Retinal pigment epithelial cell (primary cell): ENCODE data around the gene PLCB1.

Experiments used
- DNase-seq: peaks from one replicate; pipeline ENCODE4 v3.0.0-alpha.2; 2010; ENCODE audit warnings: low read depth
- H3K4me3 ChIP-seq: 2 replicates; pipeline ENCODE4 v1.5.1; 2011; ENCODE audit warnings: mild to moderate bottlenecking, low read length, control low read depth, moderate library complexity
- CTCF ChIP-seq: conservative IDR thresholded peaks from 2 replicates; pipeline ENCODE4 v1.5.1; 2011; ENCODE audit warnings: low read depth, low read length, control low read depth, inconsistent platforms

The PLCB1 gene

GRCh38 chr20:8726460-8726859 is 594.4 kb downstream of the PLCB1 start:
- TF ChIP-seq CTCF, result no peak
- no peak for DNase-seq

DNA sequence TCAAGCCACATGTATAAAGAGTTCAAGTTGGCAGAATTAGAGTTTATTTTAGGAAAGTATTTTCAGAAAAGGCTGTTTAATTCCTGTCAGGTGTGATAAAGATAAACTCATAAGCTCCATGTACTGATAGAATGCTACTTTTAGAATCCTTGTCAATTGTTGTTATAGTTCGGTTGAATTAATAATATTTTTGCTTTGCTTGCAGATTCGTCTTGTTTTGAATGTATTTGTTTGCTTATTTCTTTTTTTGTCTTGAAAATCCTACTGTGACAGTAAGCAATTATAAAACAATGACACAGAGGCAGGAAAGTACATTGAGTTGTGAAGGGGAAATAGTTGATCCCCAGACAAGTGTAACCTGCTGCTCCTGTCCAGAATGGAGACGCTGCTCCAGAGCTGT is 602.9 kb downstream of the PLCB1 start:
- no peak overlapping the region for H3K4me3 ChIP-seq
- DNase-seq, result no peak
- no peak for TF ChIP-seq CTCF

More at GRCh38 chr20:8726460-8726859, 594.4 kb downstream of the PLCB1 start:
- no peak overlapping the region for H3K4me3 ChIP-seq

DNA sequence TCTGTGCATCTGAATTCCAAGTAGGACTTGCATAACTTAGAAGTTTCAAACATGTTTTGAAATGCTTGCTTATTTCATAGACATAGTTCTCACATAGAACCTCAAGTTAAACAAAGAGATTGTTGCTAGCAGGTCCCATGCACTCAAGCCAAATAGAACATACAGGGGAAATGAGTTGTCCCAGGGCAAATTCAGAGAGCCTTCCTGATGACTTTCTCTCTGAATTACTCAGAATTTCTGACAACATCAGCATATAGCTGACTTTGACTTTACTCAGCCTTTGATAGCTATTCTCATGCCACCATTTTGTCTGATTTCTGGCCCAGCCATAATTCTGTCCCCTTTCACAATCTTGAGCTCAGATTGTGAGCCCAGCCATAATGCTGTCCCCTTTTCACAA is 603.6 kb downstream of the PLCB1 start:
- no peak for DNase-seq
- TF ChIP-seq CTCF, result no peak
- H3K4me3 ChIP-seq, result no peak overlapping the region

- no peak for TF ChIP-seq CTCF
- DNase-seq, result no peak
- H3K4me3 ChIP-seq, result no peak overlapping the region
Measured at GRCh38 chr20:8740265-8740664, 608.2 kb downstream of the PLCB1 start.

- H3K4me3 ChIP-seq, result no peak overlapping the region
- no peak for TF ChIP-seq CTCF
- DNase-seq, result no peak
Measured at GRCh38 chr20:8744228-8744844, 612.3 kb downstream of the PLCB1 start.

GRCh38 chr20:8749101-8749500 is 617.0 kb downstream of the PLCB1 start:
- DNase-seq, result no peak
- TF ChIP-seq CTCF, result no peak
- no peak overlapping the region for H3K4me3 ChIP-seq

DNA sequence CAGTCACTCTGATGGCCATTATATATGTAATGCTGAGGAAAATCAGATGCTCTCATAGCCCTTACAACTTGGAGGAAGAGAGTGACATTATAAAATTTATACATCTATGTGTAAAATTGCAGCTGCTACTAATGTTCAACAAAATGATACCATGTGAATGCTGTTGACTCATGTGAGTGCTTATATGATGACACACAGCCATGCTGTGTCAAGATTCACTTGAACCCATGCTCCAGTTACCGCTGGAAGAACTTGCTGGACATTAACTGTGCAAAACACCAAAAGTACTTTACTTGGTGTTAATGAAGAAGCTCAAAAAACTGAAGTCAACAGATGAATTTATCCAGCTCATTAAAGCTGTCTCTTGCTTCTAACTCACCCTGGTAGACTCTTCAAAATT is 617.9 kb downstream of the PLCB1 start:
- no peak for DNase-seq
- no peak for TF ChIP-seq CTCF
- no peak overlapping the region for H3K4me3 ChIP-seq
